Mesenchymal stem cell (in vitro differentiated cells and primary cell): ENCODE measurements around the gene SSH2.

Experiments
- DNase-seq: peaks from one replicate; pipeline ENCODE4 v3.0.0-alpha.2; 2013
- H2AFZ ChIP-seq: one replicate; pipeline ENCODE4 v1.6.1; 2013; ENCODE audit warnings: low read depth, mild to moderate bottlenecking, control low read depth, inconsistent platforms, low read length, moderate library complexity
- H2AK5ac ChIP-seq: 2 replicates; pipeline ENCODE4 v1.6.1; 2013; ENCODE audit warnings: low read length, moderate library complexity, mild to moderate bottlenecking, inconsistent platforms; ENCODE audit not compliant: severe bottlenecking
- H2BK120ac ChIP-seq: one replicate; pipeline ENCODE4 v1.6.1; 2013; ENCODE audit warnings: low read depth, mild to moderate bottlenecking, inconsistent platforms, low read length, moderate library complexity
- H2BK12ac ChIP-seq, 2 experiments: one replicate each; pipeline ENCODE4 v1.6.1; 2013; ENCODE audit warnings: inconsistent platforms in 2 of 2, low read length in 2 of 2, mild to moderate bottlenecking in 2 of 2, moderate library complexity in 2 of 2, control low read depth in 1 of 2
- H2BK15ac ChIP-seq: one replicate; pipeline ENCODE4 v1.6.1; 2013; ENCODE audit warnings: mild to moderate bottlenecking, low read depth, inconsistent platforms; ENCODE audit not compliant: poor library complexity, severe bottlenecking
- H2BK5ac ChIP-seq: 2 replicates; pipeline ENCODE4 v1.6.1; 2013; ENCODE audit warnings: low read depth, mild to moderate bottlenecking, low read length, control low read depth, inconsistent platforms; ENCODE audit not compliant: poor library complexity, severe bottlenecking
- H3K14ac ChIP-seq, 2 experiments: one replicate each; pipeline ENCODE4 v1.6.1; 2013; ENCODE audit warnings: inconsistent platforms in 2 of 2, low read length in 2 of 2, control low read depth in 1 of 2, mild to moderate bottlenecking in 1 of 2, moderate library complexity in 1 of 2
- H3K18ac ChIP-seq, 2 experiments: one replicate each; pipeline ENCODE4 v1.6.1; 2013; ENCODE audit warnings: inconsistent platforms in 2 of 2, low read length in 2 of 2, control low read depth in 1 of 2, low read depth in 1 of 2, mild to moderate bottlenecking in 1 of 2
- H3K23ac ChIP-seq, 2 experiments: one replicate each; pipeline ENCODE4 v1.6.1; 2013; ENCODE audit warnings: inconsistent platforms in 2 of 2, low read length in 2 of 2, mild to moderate bottlenecking in 2 of 2, moderate library complexity in 2 of 2, control low read depth in 1 of 2
- H3K27ac ChIP-seq: 2 replicates; pipeline ENCODE4 v1.5.1; 2013; ENCODE audit warnings: mild to moderate bottlenecking, moderate library complexity, low read length, control low read depth, inconsistent platforms; ENCODE audit not compliant: poor library complexity, severe bottlenecking
- H3K27me3 ChIP-seq, 2 experiments: 2 replicates each; pipeline versions ENCODE4 v1.6.1 to v1.7.0; 2013; ENCODE audit warnings: low read length in 2 of 2, mild to moderate bottlenecking in 2 of 2, moderate library complexity in 2 of 2, control low read depth in 1 of 2, inconsistent platforms in 1 of 2; ENCODE audit not compliant: control insufficient read depth in 1 of 2, insufficient read depth in 1 of 2
- H3K36me3 ChIP-seq, 2 experiments: 2 replicates each; pipeline versions ENCODE4 v1.6.1 to v1.7.0; 2013; ENCODE audit warnings: low read length in 2 of 2, control low read depth in 1 of 2, inconsistent platforms in 1 of 2, low read depth in 1 of 2, mild to moderate bottlenecking in 1 of 2; ENCODE audit not compliant: insufficient read depth in 2 of 2, control insufficient read depth in 1 of 2
- H3K4ac ChIP-seq, 2 experiments: one replicate each; pipeline ENCODE4 v1.6.1; 2013; ENCODE audit warnings: inconsistent platforms in 2 of 2, low read length in 2 of 2, mild to moderate bottlenecking in 2 of 2, moderate library complexity in 2 of 2, control low read depth in 1 of 2, low read depth in 1 of 2
- H3K4me1 ChIP-seq: 2 replicates; pipeline ENCODE4 v1.6.1; 2013; ENCODE audit warnings: low read depth, low read length, control low read depth; ENCODE audit not compliant: control insufficient read depth, insufficient read depth
- H3K4me2 ChIP-seq: 2 replicates; pipeline ENCODE4 v1.6.1; 2013; ENCODE audit warnings: low read length, mild to moderate bottlenecking, inconsistent platforms; ENCODE audit not compliant: poor library complexity, severe bottlenecking
- H3K4me3 ChIP-seq, 2 experiments: 2 replicates each; pipeline versions ENCODE4 v1.5.1 to v1.7.0; 2013; ENCODE audit warnings: low read length in 2 of 2, mild to moderate bottlenecking in 2 of 2, control low read depth in 1 of 2, low read depth in 1 of 2; ENCODE audit not compliant: insufficient read depth in 1 of 2
- H3K79me1 ChIP-seq: replicated peaks from 2 replicates; pipeline ENCODE4 v1.6.1; 2013; ENCODE audit warnings: mild to moderate bottlenecking, control low read depth, low read length, inconsistent platforms; ENCODE audit not compliant: poor library complexity, severe bottlenecking
- H3K9ac ChIP-seq: 2 replicates; pipeline ENCODE4 v1.7.0; 2013; ENCODE audit warnings: mild to moderate bottlenecking, low read length, moderate library complexity
- H3K9me3 ChIP-seq: 2 replicates; pipeline ENCODE4 v1.7.0; 2013; ENCODE audit warnings: mild to moderate bottlenecking, low read length; ENCODE audit not compliant: control insufficient read depth
- H4K8ac ChIP-seq: one replicate; pipeline ENCODE4 v1.6.1; 2013; ENCODE audit warnings: inconsistent platforms, mild to moderate bottlenecking, low read length, moderate library complexity
- H4K91ac ChIP-seq: one replicate; pipeline ENCODE4 v1.6.1; 2013; ENCODE audit warnings: mild to moderate bottlenecking, low read length, inconsistent platforms
- WGBS: methylation state at CpG from one replicate; pipeline ENCODE4 v1.1.7; 2013; ENCODE audit warnings: mixed read lengths; 5-methylcytosine and 5-hydroxymethylcytosine counted together

The SSH2 gene

DNA sequence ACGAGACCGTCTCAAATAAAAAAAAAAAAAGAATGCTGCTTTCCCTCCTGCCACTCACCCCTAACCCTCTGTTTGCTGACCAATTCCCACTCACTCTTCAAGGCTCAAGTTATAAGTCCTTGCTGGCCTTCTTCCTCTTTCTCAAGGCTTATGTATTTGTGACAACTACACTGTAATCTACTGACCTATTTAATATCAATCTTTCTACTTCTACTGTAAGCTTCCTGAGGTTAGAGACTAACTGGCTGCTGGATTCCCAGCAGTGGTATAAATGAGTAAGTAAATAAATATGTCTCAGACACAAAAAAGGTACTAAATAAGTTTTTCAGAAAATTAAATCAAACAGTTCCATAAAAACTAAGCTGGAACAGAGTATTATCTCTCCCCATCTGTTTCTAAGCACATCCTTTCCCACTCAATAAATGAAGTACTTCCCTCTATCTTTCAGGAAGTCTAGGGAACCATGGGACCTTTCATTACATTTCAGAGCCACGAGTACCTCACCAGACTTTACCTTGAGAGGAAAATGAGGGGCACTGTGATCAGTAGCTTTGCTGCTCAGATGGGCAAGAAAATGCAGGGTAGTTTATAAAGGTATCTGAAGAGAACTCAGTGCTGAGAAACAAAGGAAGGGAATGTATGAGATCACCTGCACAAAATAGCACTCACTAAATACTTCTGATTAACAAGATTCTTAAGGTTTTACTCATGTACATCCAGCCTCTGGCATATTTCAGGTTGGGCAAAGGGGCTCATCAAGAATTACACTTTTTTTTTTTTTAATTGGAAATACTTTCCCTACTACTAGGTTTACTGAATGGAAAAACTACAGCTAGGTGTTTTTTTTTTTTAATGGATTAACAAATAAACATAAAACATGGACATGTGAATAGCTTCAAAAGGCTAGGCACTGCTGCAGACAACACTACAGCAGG lies 10.8 kb downstream of the SSH2 start:
- Histone ChIP-seq H3K9me3 (no peaks in the 10 kb centered on the region), H3K27ac (peak overlapping the region; percentile 87), H2AFZ (no peak overlapping the region), H2AK5ac (no peak overlapping the region), H3K18ac (no peak overlapping the region), H3K23ac (no peak overlapping the region), H2BK5ac (no peak overlapping the region), H3K79me1 (peaks cover 14% of the 10 kb centered on the region), H3K4me3 (no peak overlapping the region), H2BK12ac (no peak overlapping the region), H3K14ac (no peak overlapping the region), H3K36me3 (no peaks in the 10 kb centered on the region), H3K9ac (peak overlapping the region; percentile 18), H4K91ac (no peak overlapping the region), H3K4ac (no peak overlapping the region), H2BK15ac (no peak overlapping the region), H3K4me1 (peaks cover 6% of the 10 kb centered on the region), H2BK120ac (no peak overlapping the region), H3K4me2 (no peak overlapping the region), H3K27me3 (no peaks in the 10 kb centered on the region), H4K8ac (no peak overlapping the region)
- DNase-seq, result peak; percentile 29
- WGBS, result 73% methylated on average over 3 of the region's 3 CpGs

- Histone ChIP-seq H3K14ac (no peak overlapping the region), H3K4me1 (peaks cover 6% of the 10 kb centered on the region), H3K4me2 (no peak overlapping the region)
These were observed 12.0 kb downstream of the SSH2 start for GRCh38 chr17:29918016-29918415.

DNA sequence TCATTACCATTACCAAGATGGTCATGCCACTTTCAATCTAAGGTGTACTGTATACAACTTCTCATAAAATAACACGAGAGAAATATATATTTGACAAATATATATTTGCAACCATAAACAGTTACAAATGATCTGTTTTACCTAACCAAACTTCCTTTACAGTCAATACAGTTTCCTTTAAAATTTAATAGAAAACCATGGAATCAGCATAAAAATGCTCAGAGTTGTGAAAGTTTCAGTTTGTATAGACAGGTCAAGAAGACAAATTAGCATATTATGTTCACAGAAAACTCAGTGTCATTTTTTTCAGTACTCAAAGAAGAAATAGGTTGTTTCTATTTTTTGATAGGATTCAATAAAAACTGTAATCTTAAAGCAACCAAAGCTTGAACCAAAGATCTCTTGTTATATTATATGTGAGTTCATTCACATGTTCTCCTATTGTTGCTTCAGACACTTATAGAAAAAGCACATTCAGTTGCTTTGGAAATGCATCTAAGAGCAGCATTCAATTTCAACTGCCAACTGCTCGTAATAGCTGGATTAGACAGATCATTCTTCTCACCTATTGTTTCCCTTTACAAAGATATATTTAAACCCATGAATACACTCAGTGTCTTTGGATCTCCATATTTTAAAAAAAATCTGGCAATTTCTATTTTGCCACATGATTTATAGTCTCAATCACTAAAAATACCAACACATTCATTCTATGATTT lies 15.1 kb downstream of the SSH2 start:
- Histone ChIP-seq H3K4me1 (peaks cover 4% of the 10 kb centered on the region), H3K4me3 (no peak overlapping the region), H4K91ac (no peak overlapping the region), H2BK15ac (no peak overlapping the region), H2BK5ac (no peak overlapping the region), H3K14ac (no peak overlapping the region), H3K27me3 (no peaks in the 10 kb centered on the region), H2BK120ac (no peak overlapping the region), H3K9me3 (no peaks in the 10 kb centered on the region), H2AK5ac (no peak overlapping the region), H3K27ac (no peak overlapping the region), H3K18ac (no peak overlapping the region), H3K23ac (no peak overlapping the region), H2BK12ac (no peak overlapping the region), H2AFZ (no peak overlapping the region), H4K8ac (no peak overlapping the region), H3K4me2 (no peak overlapping the region), H3K9ac (no peak overlapping the region), H3K36me3 (no peaks in the 10 kb centered on the region), H3K4ac (no peak overlapping the region), H3K79me1 (peaks cover 20% of the 10 kb centered on the region)
- no peak for DNase-seq
- 97% methylated on average over 1 of the region's 2 CpGs for WGBS

More at GRCh38 chr17:29918016-29918415, 12.0 kb downstream of the SSH2 start:
- Histone ChIP-seq H3K9ac (no peak overlapping the region), H2AFZ (no peak overlapping the region), H2AK5ac (peak overlapping the region; percentile 10), H3K79me1 (peaks cover 13% of the 10 kb centered on the region), H4K8ac (no peak overlapping the region), H3K4ac (no peak overlapping the region), H3K27ac (peak overlapping the region; percentile 8), H3K23ac (no peak overlapping the region), H2BK5ac (no peak overlapping the region), H2BK12ac (no peak overlapping the region), H3K18ac (no peak overlapping the region), H3K36me3 (no peaks in the 10 kb centered on the region), H4K91ac (no peak overlapping the region), H2BK15ac (no peak overlapping the region), H3K27me3 (no peaks in the 10 kb centered on the region), H3K9me3 (no peaks in the 10 kb centered on the region), H2BK120ac (no peak overlapping the region), H3K4me3 (no peak overlapping the region)
- WGBS, result no CpG with 5 or more reads among the region's 1 CpG
- DNase-seq, result no peak

DNA sequence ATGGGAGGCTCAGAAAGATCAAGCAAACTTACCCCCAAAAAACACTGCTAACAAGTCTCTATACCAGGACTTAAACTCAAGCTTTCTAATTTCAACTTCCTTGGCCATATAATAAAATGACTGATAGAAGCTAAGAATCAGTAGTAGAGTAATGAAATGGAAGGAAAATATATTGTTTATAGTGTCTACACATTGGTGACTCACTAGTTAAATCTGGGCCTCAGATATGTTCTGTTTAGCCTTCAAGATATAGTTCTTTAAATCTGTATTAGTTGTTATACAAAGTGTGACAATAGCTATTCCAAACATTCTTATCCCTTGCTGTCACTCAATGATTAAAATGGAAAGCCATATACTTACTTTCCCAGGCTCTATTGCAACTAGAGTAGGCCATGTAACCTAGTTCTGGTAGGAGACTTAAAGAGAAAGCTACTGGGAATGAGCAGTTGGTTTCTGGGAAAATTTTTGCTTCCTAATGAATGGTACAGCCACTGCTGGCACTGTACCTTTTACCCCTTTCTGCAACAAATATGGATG lies 18.3 kb downstream of the SSH2 start:
- no peak overlapping the region for H3K4ac ChIP-seq
- H2AK5ac ChIP-seq, result no peak overlapping the region
- no peaks in the 10 kb centered on the region for H3K27me3 ChIP-seq
- no peak overlapping the region for H4K91ac ChIP-seq
- no peaks in the 10 kb centered on the region for H3K4me1 ChIP-seq
- H3K4me3 ChIP-seq, result no peak overlapping the region
- no peak overlapping the region for H2BK15ac ChIP-seq
- H2AFZ ChIP-seq, result no peak overlapping the region
- H3K27ac ChIP-seq, result no peak overlapping the region
- peak; percentile 39 for DNase-seq
- H3K79me1 ChIP-seq, result peaks cover 26% of the 10 kb centered on the region
- no peak overlapping the region for H3K14ac ChIP-seq
- no peak overlapping the region for H3K4me2 ChIP-seq
- H2BK12ac ChIP-seq, result no peak overlapping the region
- no peak overlapping the region for H3K9ac ChIP-seq
- no peak overlapping the region for H2BK120ac ChIP-seq
- no peaks in the 10 kb centered on the region for H3K36me3 ChIP-seq
- no peak overlapping the region for H4K8ac ChIP-seq
- H3K18ac ChIP-seq, result no peak overlapping the region
- H3K9me3 ChIP-seq, result no peaks in the 10 kb centered on the region
- no peak overlapping the region for H2BK5ac ChIP-seq
- H3K23ac ChIP-seq, result no peak overlapping the region
